Measurements from ENCODE around the gene TRIP11.

- TF ChIP-seq FOXA1 (IDR thresholded peaks at IDR 0.05) (no peak), CTCF (IDR thresholded peaks at IDR 0.05; ENCODE audit: low read depth, low read length, missing input control) (no peak), TAF1 (conservative IDR thresholded peaks at IDR 0.05) (no peak), MAX (IDR thresholded peaks at IDR 0.05) (no peak), RAD21 (IDR thresholded peaks at IDR 0.05) (no peak), YY1 (IDR thresholded peaks at IDR 0.05) (no peak), REST (IDR thresholded peaks at IDR 0.05) (no peak), HNF4G (IDR thresholded peaks at IDR 0.05) (no peak), GABPA (IDR thresholded peaks at IDR 0.05 in 1 of 2, conservative IDR thresholded peaks at IDR 0.05 in 1 of 2) (no peak), ATF3 (IDR thresholded peaks at IDR 0.05) (no peak)
These were observed 99.7 kb downstream of the TRIP11 start for GRCh38 chr14:91940209-91940608.

Data from liver (tissue), 3 donors.